PFSK-1 (cell line): ENCODE data around the gene IL18.

Experiments
- FOXP2 ChIP-seq: optimal IDR thresholded peaks from 2 replicates; pipeline ENCODE3; 2011; ENCODE audit warnings: borderline replicate concordance, control low read depth, inconsistent platforms; ENCODE audit not compliant: insufficient read depth; ENCODE audit errors: extremely low read length, extremely low read depth
- POLR2AphosphoS5 ChIP-seq: IDR thresholded peaks from 2 replicates; pipeline ENCODE4 v1.6.1; 2012; ENCODE audit warnings: low read depth, mild to moderate bottlenecking, control low read depth, low read length, moderate library complexity
- SIN3A ChIP-seq: IDR thresholded peaks from 2 replicates; pipeline ENCODE4 v1.6.1; 2012; ENCODE audit warnings: mild to moderate bottlenecking, low read length, moderate library complexity, borderline replicate concordance; ENCODE audit not compliant: insufficient read depth
- TAF1 ChIP-seq: IDR thresholded peaks from 2 replicates; pipeline ENCODE4 v1.6.1; 2012; ENCODE audit warnings: low read length, control low read depth, borderline replicate concordance; ENCODE audit not compliant: insufficient read depth
- TF ChIP-seq, protein P1 (sequence below), 2 experiments: IDR thresholded peaks; 2 replicates each; pipeline versions ENCODE4 v1.6.1 to v1.8.0; 2011 to 2012; ENCODE audit warnings: low read depth in 2 of 2, low read length in 2 of 2, control low read depth in 1 of 2, inconsistent platforms in 1 of 2, mild to moderate bottlenecking in 1 of 2, moderate library complexity in 1 of 2; ENCODE audit not compliant: insufficient read depth in 1 of 2

DNA sequence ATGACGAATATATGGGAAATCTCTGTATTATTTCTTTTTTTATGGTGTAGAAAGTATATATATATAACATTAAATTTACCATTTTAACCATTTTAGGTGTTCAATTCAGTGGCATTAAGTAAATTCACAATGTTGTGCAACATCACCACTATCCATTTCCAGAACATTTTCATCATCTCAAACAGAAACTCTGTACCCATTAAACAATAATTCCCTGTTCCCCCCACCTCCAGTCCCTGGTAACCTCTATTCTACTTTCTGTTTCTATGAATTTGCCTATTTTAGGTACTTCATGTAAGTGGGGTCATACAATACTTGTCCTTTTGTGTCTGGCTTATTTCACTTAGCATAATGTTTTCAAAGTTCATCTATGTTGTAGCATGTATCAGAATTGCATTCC lies 47.0 kb upstream of the IL18 start:
- TF ChIP-seq TAF1 (no peak), SIN3A (no peak), POLR2AphosphoS5 (no peak), FOXP2 (no peak)
- TF ChIP-seq, protein P1, sequence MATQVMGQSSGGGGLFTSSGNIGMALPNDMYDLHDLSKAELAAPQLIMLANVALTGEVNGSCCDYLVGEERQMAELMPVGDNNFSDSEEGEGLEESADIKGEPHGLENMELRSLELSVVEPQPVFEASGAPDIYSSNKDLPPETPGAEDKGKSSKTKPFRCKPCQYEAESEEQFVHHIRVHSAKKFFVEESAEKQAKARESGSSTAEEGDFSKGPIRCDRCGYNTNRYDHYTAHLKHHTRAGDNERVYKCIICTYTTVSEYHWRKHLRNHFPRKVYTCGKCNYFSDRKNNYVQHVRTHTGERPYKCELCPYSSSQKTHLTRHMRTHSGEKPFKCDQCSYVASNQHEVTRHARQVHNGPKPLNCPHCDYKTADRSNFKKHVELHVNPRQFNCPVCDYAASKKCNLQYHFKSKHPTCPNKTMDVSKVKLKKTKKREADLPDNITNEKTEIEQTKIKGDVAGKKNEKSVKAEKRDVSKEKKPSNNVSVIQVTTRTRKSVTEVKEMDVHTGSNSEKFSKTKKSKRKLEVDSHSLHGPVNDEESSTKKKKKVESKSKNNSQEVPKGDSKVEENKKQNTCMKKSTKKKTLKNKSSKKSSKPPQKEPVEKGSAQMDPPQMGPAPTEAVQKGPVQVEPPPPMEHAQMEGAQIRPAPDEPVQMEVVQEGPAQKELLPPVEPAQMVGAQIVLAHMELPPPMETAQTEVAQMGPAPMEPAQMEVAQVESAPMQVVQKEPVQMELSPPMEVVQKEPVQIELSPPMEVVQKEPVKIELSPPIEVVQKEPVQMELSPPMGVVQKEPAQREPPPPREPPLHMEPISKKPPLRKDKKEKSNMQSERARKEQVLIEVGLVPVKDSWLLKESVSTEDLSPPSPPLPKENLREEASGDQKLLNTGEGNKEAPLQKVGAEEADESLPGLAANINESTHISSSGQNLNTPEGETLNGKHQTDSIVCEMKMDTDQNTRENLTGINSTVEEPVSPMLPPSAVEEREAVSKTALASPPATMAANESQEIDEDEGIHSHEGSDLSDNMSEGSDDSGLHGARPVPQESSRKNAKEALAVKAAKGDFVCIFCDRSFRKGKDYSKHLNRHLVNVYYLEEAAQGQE (IDR thresholded peaks at IDR 0.05; ENCODE audit: insufficient read depth in 1 of 2, low read depth in 2 of 2, low read length in 2 of 2): no peak
